Measurements from ENCODE around the gene TIRAP.

GRCh38 chr11:126297004-126297403 lies 14.1 kb downstream of the TIRAP start:
- TF ChIP-seq CTCF (IDR thresholded peaks at IDR 0.05): no peak
- no peak for TF ChIP-seq POLR2A (IDR thresholded peaks at IDR 0.05)

Data from right lobe of liver (tissue), 4 donors.